ENCODE measurements around the gene IFITM10.
"Not testable (repeated sequence)": the region's sequence is repeated elsewhere in the genome, so short reads cannot be mapped to it uniquely, and the experiment has no call there.

IFITM10 gene

GRCh38 chr11:1777737-1778136 lies 27.3 kb upstream of the IFITM10 start:
- DNase-seq = no peak

- no peak for DNase-seq
Observed at GRCh38 chr11:1776944-1777715, 26.7 kb upstream of the IFITM10 start.

DNA sequence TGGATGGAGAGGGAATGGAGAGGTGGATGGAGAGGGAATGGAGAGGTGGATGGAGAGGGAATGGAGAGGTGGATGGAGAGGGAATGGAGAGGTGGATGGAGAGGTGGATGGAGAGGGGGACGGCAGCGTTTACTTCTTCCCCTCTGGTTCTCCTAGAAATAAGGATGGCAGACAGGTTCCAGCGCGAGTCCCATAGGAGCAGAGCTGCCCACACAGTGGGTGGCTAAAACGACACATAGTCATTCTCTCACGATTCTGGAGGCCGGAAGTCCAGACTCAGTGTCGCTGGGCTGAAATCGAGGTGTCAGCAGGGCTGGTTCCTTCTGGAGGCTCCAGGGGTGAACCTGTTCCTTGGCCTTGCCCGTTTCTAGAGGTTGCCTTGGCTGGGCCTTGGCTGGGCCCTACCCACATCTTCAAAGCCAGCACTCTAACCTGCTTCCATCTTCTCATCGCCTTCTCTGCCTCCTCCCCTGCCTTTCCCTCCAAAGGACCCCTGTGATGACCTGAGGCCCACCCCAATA lies 26.0 kb upstream of the IFITM10 start:
- no peak for DNase-seq

GRCh38 chr11:1774886-1775285 lies 24.5 kb upstream of the IFITM10 start:
- DNase-seq = no peak

GRCh38 chr11:1773994-1774550 lies 23.7 kb upstream of the IFITM10 start:
- DNase-seq = no peak

GRCh38 chr11:1773131-1773993 lies 23.0 kb upstream of the IFITM10 start:
- no peak for DNase-seq

DNA sequence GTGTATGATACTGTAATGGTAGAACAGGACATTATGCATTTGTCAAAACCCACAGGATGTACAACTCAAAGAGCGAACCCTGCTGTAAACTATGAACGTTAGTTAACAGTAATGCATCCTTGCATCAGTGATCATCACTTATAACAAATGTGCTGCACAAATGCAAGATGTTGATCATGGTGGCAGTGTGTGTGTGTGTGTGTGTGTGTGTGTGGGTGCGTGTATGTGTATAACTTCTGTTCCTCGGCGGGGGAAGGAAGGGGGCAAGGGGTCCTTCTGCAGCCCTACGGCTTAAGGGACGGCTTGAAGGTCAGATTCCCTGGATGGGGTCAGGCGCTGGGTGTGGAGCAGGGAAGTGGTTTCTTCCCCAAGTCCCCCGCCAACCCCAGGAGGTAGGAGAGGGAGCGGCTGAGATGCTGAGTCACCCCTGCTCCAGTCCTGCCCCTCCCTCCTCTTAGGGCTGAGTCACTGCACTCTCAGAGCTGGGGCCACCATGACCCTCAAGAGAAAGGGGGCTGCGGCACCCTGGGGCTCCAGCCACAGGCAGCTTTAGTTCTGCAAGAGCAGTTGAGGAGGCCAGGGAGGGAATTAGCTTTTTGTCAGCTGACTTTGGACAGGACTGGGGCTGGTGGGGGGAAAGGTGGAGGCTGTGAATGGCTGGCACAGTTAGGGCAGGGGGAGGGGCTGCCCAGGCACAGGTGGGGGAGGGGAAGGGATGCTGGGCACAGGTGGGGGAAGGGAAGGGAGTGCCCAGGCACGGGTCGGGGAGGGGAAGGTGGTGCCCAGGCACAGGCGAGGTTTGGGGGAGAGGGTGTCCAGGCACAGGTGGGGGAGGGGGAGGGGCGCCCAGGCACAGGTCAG lies 22.1 kb upstream of the IFITM10 start:
- DNase-seq = no peak

GRCh38 chr11:1771700-1772099 lies 21.3 kb upstream of the IFITM10 start:
- DNase-seq = no peak

- DNase-seq = no peak
Observed at GRCh38 chr11:1771273-1771672, 20.9 kb upstream of the IFITM10 start.

- no peak for DNase-seq
Observed at GRCh38 chr11:1770528-1770927, 20.1 kb upstream of the IFITM10 start.

- DNase-seq = no peak
Observed at GRCh38 chr11:1770061-1770460, 19.7 kb upstream of the IFITM10 start.

GRCh38 chr11:1769304-1769936 lies 19.0 kb upstream of the IFITM10 start:
- DNase-seq = not testable (repeated sequence)

- no peak for DNase-seq
Observed at GRCh38 chr11:1768141-1768469, 17.7 kb upstream of the IFITM10 start.

DNA sequence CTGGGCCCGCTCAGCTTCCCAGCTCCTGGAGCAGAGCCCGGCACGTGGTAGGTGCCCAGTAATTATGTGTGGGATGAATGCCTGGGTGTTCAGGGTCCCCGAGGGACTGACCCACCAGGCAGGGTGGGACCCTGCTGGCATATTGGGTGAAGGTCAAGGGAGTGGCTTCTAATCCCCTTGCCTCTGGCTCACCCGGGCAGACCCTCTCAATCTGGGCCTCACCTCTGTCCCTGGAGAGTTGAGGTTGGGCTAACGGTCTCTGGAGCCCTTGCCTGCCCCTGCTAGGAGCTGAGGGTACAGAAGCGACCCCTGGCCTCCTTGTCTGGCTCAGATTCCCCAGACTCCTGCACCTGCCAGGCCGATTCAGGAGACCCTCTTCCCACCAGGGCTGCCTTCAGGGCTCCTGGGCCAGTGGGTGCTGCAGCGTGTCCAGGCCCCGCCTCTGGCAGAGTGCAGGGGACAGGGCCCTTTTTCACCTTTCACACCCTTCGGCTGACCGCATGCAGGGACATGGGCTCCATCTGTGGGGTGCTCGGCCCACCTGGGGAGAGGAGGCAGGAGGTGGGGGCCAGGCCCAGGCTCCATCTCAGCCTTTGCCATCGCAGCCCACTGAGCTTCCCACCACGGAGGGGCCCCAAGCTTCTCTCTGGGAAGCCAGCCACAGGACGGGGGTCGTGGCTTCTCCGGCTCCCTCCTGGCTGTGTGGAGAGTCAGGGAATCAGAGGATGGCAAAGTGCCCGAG lies 17.2 kb upstream of the IFITM10 start:
- no peak for DNase-seq

DNA sequence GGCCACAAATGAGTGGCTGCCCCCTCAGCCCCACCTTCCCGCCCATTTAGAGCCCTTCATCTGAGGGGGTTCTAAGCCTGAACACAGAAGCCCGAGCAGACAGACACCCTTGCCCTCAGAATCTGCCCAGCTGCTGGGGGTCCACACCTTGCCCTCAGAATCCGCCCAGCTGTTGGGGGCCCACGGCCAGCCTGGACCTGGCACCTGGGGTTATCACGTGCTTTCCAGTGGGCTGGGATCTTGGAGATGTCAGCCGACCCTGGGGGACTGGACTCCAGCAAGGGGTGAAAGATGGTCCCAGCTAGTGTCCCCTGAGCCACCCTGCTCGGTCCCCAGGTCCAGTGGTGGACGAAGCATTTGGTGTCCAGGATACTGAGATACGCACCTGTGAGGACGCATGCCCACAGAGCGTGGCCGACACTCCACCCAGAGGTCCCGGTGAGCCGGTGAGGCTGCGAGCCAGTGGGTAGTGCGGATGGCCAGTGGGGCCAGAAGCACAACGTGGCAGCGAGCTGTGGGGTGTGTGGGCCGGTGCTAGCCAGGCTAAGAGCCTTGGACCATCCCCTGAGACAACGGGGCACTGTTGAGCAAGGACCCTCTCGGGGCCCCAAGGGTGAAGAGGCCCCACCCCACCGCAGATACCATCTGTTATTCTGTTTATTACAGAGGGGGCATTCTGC lies 16.5 kb upstream of the IFITM10 start:
- no peak for DNase-seq

GRCh38 chr11:1765871-1766718 lies 15.7 kb upstream of the IFITM10 start:
- DNase-seq = no peak

- DNase-seq = no peak
Observed at GRCh38 chr11:1763796-1764661, 13.6 kb upstream of the IFITM10 start, which contains the start of gene CTSD. Gene CTSD (minus strand): TSS chr11:1763927. CDS start chr11:1763859, 68 bp downstream.

DNA sequence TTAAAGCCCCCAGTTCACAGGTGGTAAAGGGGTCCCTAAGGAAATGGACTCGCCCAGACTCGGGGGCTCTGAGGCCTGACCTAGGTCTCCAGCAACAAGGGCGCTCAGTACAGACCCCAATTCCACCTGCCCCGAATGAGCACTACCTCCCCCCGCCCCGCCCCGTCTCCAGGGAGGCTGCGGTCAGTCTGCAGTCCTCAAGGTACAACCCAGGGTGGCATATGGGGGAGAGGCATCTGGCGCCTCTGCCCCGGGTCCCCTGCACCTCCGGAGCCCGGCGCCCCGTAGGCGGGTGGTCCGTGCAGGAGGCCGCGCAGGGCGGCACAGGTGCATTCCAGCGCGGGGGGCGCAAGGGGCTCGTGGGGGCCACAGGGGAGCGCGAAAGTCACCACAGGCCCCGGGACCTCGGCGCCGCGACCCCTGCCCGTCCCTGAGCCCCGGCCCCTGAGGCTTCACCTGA lies 13.0 kb upstream of the IFITM10 start:
- no peak for DNase-seq

Data from NCI-H1694 (cell line).